Measurements from ENCODE around the gene LRBA.

Gene LRBA

DNA sequence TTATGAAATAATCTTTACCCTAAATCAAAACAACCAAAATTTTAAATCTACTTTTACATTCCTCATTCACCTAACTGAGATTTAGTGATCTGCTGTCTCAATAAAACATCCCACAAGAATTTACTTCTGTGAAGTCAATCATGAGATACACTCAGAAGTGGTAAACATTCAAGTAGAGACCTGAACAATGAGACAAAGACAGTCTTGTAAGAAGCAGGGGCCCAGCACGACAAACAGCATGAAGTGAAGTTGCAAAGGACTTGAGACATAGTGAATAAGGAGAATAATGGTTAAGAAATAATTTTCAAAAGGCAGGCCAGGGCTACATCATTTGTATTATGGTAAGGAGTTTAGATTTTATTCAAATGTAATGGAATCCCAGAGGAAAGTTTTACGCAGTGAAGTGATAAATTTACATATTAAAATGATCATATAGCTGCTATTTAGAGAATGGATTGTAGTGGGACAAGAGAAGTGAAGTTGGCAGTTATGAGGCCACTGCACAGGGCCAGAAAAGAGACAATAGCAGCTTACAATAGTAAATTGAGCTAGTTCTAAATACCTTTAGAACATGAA lies 331.2 kb downstream of the LRBA start:
- peak overlapping the region; percentile 55 for H3K27ac ChIP-seq (ENCODE audit: low read depth, low read length)
- H3K4me2 ChIP-seq (ENCODE audit: low read length), result peak overlapping the region; percentile 35
- no peak for TF ChIP-seq EZH2phosphoT487 (IDR thresholded peaks at IDR 0.05; ENCODE audit: borderline replicate concordance, low read length)
- TF ChIP-seq, protein P1, sequence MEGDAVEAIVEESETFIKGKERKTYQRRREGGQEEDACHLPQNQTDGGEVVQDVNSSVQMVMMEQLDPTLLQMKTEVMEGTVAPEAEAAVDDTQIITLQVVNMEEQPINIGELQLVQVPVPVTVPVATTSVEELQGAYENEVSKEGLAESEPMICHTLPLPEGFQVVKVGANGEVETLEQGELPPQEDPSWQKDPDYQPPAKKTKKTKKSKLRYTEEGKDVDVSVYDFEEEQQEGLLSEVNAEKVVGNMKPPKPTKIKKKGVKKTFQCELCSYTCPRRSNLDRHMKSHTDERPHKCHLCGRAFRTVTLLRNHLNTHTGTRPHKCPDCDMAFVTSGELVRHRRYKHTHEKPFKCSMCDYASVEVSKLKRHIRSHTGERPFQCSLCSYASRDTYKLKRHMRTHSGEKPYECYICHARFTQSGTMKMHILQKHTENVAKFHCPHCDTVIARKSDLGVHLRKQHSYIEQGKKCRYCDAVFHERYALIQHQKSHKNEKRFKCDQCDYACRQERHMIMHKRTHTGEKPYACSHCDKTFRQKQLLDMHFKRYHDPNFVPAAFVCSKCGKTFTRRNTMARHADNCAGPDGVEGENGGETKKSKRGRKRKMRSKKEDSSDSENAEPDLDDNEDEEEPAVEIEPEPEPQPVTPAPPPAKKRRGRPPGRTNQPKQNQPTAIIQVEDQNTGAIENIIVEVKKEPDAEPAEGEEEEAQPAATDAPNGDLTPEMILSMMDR (IDR thresholded peaks at IDR 0.05; ENCODE audit: low read depth, low read length, poor library complexity, severe bottlenecking), result no peak
- peaks cover 49% of the 10 kb centered on the region for H3K4me1 ChIP-seq (ENCODE audit: control insufficient read depth, low read length)
- 0 out of 2 replicates have a peak, but pooled peaks cover 2% of the 10 kb centered on the region for H3K9me2 ChIP-seq (replicated peaks; ENCODE audit: control insufficient read depth, low read length)
- no peaks in the 10 kb centered on the region for H3K27me3 ChIP-seq (ENCODE audit: control insufficient read depth, low read length)
- peaks cover 22% of the 10 kb centered on the region for H3K36me3 ChIP-seq (ENCODE audit: control insufficient read depth, low read length)
- no peaks in the 10 kb centered on the region for H3K9me3 ChIP-seq (ENCODE audit: control insufficient read depth, insufficient read depth, low read length)
- H3F3A ChIP-seq (ENCODE audit: control insufficient read depth, insufficient read depth), result no peaks in the 10 kb centered on the region; the same call in 1 of the 2 replicates
- peaks cover 17% of the 10 kb centered on the region for H3K79me2 ChIP-seq (ENCODE audit: control insufficient read depth, low read length)
- H4K20me1 ChIP-seq (ENCODE audit: control insufficient read depth, insufficient read depth, low read depth, low read length), result no peaks in the 10 kb centered on the region
- peak overlapping the region; percentile 43 for H3K4me3 ChIP-seq (ENCODE audit: low read length)

DNA sequence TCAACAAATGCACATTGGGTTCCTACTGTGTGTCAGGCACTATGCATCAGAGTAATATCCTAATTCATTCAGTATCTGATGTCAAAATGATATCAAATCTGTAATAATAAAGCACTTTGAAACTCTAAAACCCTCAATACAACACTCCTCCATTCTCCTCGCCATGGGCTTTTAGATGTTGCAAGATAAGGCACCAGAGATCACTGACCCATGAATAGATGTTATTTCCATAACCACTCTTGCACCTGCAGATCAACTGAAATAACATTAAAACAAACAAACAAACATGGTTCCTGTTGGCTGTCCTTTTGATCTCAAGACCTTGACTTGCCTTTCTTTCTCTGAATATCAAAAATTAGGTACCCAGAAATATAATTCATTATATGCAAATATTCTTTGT lies 333.0 kb downstream of the LRBA start:
- peak overlapping the region; percentile 55 for H3K27ac ChIP-seq (ENCODE audit: low read depth, low read length)
- H3K9me3 ChIP-seq (ENCODE audit: control insufficient read depth, insufficient read depth, low read length), result no peaks in the 10 kb centered on the region
- H3F3A ChIP-seq (ENCODE audit: control insufficient read depth, insufficient read depth), result no peaks in the 10 kb centered on the region; the same call in 1 of the 2 replicates
- H3K4me1 ChIP-seq (ENCODE audit: control insufficient read depth, low read length), result peaks cover 49% of the 10 kb centered on the region
- H3K27me3 ChIP-seq (ENCODE audit: control insufficient read depth, low read length), result no peaks in the 10 kb centered on the region
- peak overlapping the region; percentile 66 for H3K4me3 ChIP-seq (ENCODE audit: low read length)
- 0 out of 2 replicates have a peak, but pooled peaks cover 2% of the 10 kb centered on the region for H3K9me2 ChIP-seq (replicated peaks; ENCODE audit: control insufficient read depth, low read length)
- TF ChIP-seq EZH2phosphoT487 (IDR thresholded peaks at IDR 0.05; ENCODE audit: borderline replicate concordance, low read length), result no peak
- TF ChIP-seq, protein P1 (IDR thresholded peaks at IDR 0.05; ENCODE audit: low read depth, low read length, poor library complexity, severe bottlenecking), result no peak
- H3K79me2 ChIP-seq (ENCODE audit: control insufficient read depth, low read length), result peaks cover 17% of the 10 kb centered on the region
- peaks cover 26% of the 10 kb centered on the region for H3K36me3 ChIP-seq (ENCODE audit: control insufficient read depth, low read length)
- peak overlapping the region; percentile 57 for H3K4me2 ChIP-seq (ENCODE audit: low read length)
- no peaks in the 10 kb centered on the region for H4K20me1 ChIP-seq (ENCODE audit: control insufficient read depth, insufficient read depth, low read depth, low read length)

DNA sequence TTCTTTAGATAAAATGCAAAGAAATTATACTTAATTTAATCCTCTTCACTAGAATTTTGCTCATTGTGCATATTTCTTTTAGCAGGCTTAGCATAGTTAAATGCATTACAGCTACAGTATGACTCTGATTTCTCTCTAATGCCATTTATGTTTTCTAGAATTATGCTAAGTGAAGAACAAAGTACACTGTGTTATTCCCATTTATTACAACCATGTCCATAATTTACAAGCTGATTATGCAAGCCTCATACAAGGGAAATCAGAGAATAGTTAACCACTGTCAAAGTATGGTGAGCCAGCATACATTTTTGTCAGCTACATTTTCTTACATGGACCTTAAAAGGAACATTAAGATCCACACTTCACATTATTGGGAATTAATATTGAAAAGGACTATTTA lies 334.0 kb downstream of the LRBA start:
- Histone ChIP-seq H3K4me1 (ENCODE audit: control insufficient read depth, low read length) (peaks cover 49% of the 10 kb centered on the region), H3K4me3 (ENCODE audit: low read length) (peak overlapping the region; percentile 66), H3K4me2 (ENCODE audit: low read length) (peak overlapping the region; percentile 57), H4K20me1 (ENCODE audit: control insufficient read depth, insufficient read depth, low read depth, low read length) (no peaks in the 10 kb centered on the region), H3F3A (ENCODE audit: control insufficient read depth, insufficient read depth) (no peaks in the 10 kb centered on the region; the same call in 1 of the 2 replicates), H3K9me3 (ENCODE audit: control insufficient read depth, insufficient read depth, low read length) (no peaks in the 10 kb centered on the region), H3K79me2 (ENCODE audit: control insufficient read depth, low read length) (peaks cover 17% of the 10 kb centered on the region), H3K27ac (ENCODE audit: low read depth, low read length) (peak overlapping the region; percentile 55; the same call in 1 of the 2 replicates), H3K27me3 (ENCODE audit: control insufficient read depth, low read length) (no peaks in the 10 kb centered on the region), H3K36me3 (ENCODE audit: control insufficient read depth, low read length) (peaks cover 26% of the 10 kb centered on the region), H3K9me2 (replicated peaks; ENCODE audit: control insufficient read depth, low read length) (0 out of 2 replicates have a peak, but pooled peaks cover 2% of the 10 kb centered on the region)
- TF ChIP-seq EZH2phosphoT487 (IDR thresholded peaks at IDR 0.05; ENCODE audit: borderline replicate concordance, low read length), result no peak

DNA sequence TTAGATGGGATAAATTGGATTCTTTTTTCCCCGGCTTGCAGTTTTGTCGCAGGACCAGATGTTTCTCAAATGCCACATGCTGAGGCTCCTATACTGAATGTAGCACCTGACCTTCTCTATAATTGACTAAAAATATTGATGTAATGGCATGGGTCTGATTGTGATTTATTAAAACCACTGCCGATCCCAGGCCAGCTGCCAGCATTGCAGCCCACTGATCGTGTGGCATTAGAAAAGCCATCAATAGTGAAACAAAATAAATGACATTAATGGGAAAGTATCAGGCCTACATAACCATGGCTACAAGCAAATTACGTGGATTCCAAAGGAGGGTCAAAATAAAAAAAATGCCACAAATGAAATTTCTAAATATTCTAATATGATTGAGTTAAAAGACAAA lies 334.4 kb downstream of the LRBA start:
- peaks cover 49% of the 10 kb centered on the region for H3K4me1 ChIP-seq (ENCODE audit: control insufficient read depth, low read length)
- 0 out of 2 replicates have a peak, but pooled peaks cover 2% of the 10 kb centered on the region for H3K9me2 ChIP-seq (replicated peaks; ENCODE audit: control insufficient read depth, low read length)
- peak overlapping the region; percentile 57; the same call in 1 of the 2 replicates for H3K4me2 ChIP-seq (ENCODE audit: low read length)
- TF ChIP-seq, protein P1 (IDR thresholded peaks at IDR 0.05; ENCODE audit: low read depth, low read length, poor library complexity, severe bottlenecking), result no peak
- no peak for TF ChIP-seq EZH2phosphoT487 (IDR thresholded peaks at IDR 0.05; ENCODE audit: borderline replicate concordance, low read length)
- peaks cover 26% of the 10 kb centered on the region for H3K36me3 ChIP-seq (ENCODE audit: control insufficient read depth, low read length)
- H3K27me3 ChIP-seq (ENCODE audit: control insufficient read depth, low read length), result no peaks in the 10 kb centered on the region
- H3F3A ChIP-seq (ENCODE audit: control insufficient read depth, insufficient read depth), result no peaks in the 10 kb centered on the region; the same call in 1 of the 2 replicates
- no peak overlapping the region for H3K27ac ChIP-seq (ENCODE audit: low read depth, low read length)
- no peaks in the 10 kb centered on the region for H3K9me3 ChIP-seq (ENCODE audit: control insufficient read depth, insufficient read depth, low read length)
- H4K20me1 ChIP-seq (ENCODE audit: control insufficient read depth, insufficient read depth, low read depth, low read length), result no peaks in the 10 kb centered on the region
- no peak overlapping the region; the same call in 1 of the 2 replicates for H3K4me3 ChIP-seq (ENCODE audit: low read length)
- peaks cover 17% of the 10 kb centered on the region for H3K79me2 ChIP-seq (ENCODE audit: control insufficient read depth, low read length)
